Osteocyte (in vitro differentiated cells): ENCODE measurements around the gene OR9Q2. TPM values are rescaled to one million over a fixed set of nuclear protein-coding genes. Genes with fewer than 3 reads are reported as not detected.

ENCODE experiments used
- DNase-seq: peaks from one replicate; pipeline ENCODE4 v3.0.0; 2021; ENCODE audit warnings: mixed read lengths; ENCODE audit not compliant: unreplicated experiment; ENCODE audit errors: extremely low spot score
- H3K27ac Mint-ChIP-seq: one replicate; pipeline ENCODE4 v1.8.0; 2021; ENCODE audit warnings: mild to moderate bottlenecking, mixed read lengths; ENCODE audit not compliant: unreplicated experiment
- H3K27me3 Mint-ChIP-seq: one replicate; pipeline ENCODE4 v1.8.0; 2021; ENCODE audit warnings: mixed read lengths; ENCODE audit not compliant: unreplicated experiment
- H3K36me3 Mint-ChIP-seq: one replicate; pipeline ENCODE4 v1.8.0; 2021; ENCODE audit warnings: mixed read lengths; ENCODE audit not compliant: unreplicated experiment
- H3K4me1 Mint-ChIP-seq: one replicate; pipeline ENCODE4 v1.8.0; 2021; ENCODE audit warnings: mixed read lengths; ENCODE audit not compliant: unreplicated experiment
- H3K4me3 Mint-ChIP-seq: one replicate; pipeline ENCODE4 v1.8.0; 2021; ENCODE audit warnings: mild to moderate bottlenecking, moderate library complexity, mixed read lengths; ENCODE audit not compliant: unreplicated experiment
- H3K9me3 Mint-ChIP-seq: one replicate; pipeline ENCODE4 v1.8.0; 2021; ENCODE audit warnings: mixed read lengths; ENCODE audit not compliant: unreplicated experiment
- long read RNA-seq: library from polyadenylated mRNA; unstranded; transcript quantifications from one replicate; pipeline ENCODE4 v2.0.0, GENCODE V29; 2021
- total RNA-seq: library from RNA; stranded (reverse); gene quantifications from 2 replicates; pipeline ENCODE4 v1.2.1, GENCODE V29; 2021
- TF ChIP-seq, protein P1 (sequence below): fragments of 200-600 bp; sonication (generic); IDR thresholded peaks from 2 replicates; pipeline ENCODE4 v1.5.0; 2021; ENCODE audit warnings: antibody characterized with exemption, mild to moderate bottlenecking, moderate library complexity

Gene OR9Q2
- not detected in 2 replicates for total RNA-seq
- long read RNA-seq: 0 reads

DNA sequence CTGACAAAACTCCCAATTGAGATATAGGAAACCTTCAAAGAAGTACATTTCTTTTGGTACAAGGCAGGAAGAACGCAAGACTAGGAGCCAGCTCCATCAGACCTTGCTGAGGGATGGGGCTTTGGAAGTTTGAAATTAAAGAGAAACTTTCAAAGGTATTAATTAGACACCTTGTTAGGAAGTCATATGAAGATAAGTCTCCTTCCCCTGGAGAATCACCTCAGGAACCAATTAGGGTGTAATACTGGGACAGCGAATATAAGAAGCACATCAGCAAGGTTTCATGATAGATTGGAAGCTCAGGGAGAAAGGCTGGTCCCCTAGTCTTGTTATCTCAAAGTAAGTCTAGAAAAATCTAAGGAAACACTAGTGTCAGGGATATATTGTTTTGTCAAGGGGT is at the start of gene OR9Q2:
OR9Q2 (plus strand) TSS at position 301 of the 400 bp plus-strand sequence. CDS start 1,421 bp downstream, outside the sequence.
- Mint-ChIP-seq H3K4me3 (no peak within 1 kb of the TSS), H3K27ac (no peak within 1 kb of the TSS), H3K36me3 (no peaks in the 10 kb centered on the region), H3K27me3 (no peaks in the 10 kb centered on the region), H3K9me3 (no peaks in the 10 kb centered on the region), H3K4me1 (no peaks in the 10 kb centered on the region)
- no peak for DNase-seq
- TF ChIP-seq, protein P1, sequence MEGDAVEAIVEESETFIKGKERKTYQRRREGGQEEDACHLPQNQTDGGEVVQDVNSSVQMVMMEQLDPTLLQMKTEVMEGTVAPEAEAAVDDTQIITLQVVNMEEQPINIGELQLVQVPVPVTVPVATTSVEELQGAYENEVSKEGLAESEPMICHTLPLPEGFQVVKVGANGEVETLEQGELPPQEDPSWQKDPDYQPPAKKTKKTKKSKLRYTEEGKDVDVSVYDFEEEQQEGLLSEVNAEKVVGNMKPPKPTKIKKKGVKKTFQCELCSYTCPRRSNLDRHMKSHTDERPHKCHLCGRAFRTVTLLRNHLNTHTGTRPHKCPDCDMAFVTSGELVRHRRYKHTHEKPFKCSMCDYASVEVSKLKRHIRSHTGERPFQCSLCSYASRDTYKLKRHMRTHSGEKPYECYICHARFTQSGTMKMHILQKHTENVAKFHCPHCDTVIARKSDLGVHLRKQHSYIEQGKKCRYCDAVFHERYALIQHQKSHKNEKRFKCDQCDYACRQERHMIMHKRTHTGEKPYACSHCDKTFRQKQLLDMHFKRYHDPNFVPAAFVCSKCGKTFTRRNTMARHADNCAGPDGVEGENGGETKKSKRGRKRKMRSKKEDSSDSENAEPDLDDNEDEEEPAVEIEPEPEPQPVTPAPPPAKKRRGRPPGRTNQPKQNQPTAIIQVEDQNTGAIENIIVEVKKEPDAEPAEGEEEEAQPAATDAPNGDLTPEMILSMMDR: no peak

DNA sequence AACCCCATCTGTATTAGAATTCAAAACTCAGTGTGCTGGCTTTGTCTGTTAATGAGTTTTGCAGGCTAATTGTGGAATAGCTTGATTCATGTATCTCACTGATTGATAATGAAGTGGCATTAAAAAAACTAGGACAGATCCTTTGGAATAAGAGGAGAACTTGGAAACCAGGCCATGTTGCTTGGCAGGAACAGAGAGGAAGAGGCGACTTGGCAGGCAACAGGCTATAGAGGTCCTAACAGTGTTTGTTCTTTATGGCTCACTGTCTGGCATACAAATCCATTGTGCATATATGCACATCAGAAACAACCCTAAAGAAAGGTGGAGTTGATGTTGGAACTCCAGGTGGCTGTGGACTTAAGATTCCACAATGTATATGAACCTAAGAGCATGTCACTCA is 46.1 kb upstream of the OR9Q2 start:
- H3K36me3 Mint-ChIP-seq: no peaks in the 10 kb centered on the region
- H3K4me3 Mint-ChIP-seq: no peak overlapping the region
- TF ChIP-seq, protein P1: no peak
- no peak for DNase-seq
- peaks cover 6% of the 10 kb centered on the region for H3K9me3 Mint-ChIP-seq
- no peak overlapping the region for H3K27ac Mint-ChIP-seq
- no peaks in the 10 kb centered on the region for H3K4me1 Mint-ChIP-seq
- no peaks in the 10 kb centered on the region for H3K27me3 Mint-ChIP-seq

DNA sequence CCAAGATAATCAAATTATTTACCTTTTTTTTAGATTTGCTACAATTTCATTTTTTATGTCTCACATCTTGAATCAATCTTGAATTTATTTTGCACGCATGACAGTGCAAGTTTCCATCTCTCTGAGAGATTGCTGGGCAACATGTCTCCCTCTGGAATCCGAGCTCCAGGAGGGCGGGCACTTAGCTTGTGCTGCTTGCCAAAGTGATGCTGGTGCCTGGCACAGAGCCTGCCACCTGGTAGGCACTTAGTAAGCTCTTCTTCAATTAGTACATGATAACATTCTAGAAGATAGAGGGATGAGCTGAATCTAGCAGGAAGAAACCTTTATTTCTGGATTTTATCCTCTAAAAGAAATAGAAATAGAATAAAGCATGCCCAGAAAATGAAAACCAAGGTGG is 36.1 kb upstream of the OR9Q2 start:
- TF ChIP-seq, protein P1: no peak
- H3K4me1 Mint-ChIP-seq: no peaks in the 10 kb centered on the region
- peaks cover 3% of the 10 kb centered on the region for H3K9me3 Mint-ChIP-seq
- H3K36me3 Mint-ChIP-seq: no peaks in the 10 kb centered on the region
- DNase-seq: no peak
- no peak overlapping the region for H3K27ac Mint-ChIP-seq
- H3K4me3 Mint-ChIP-seq: no peak overlapping the region
- no peaks in the 10 kb centered on the region for H3K27me3 Mint-ChIP-seq

GRCh38 chr11:58164389-58164788 is 24.5 kb upstream of the OR9Q2 start:
- Mint-ChIP-seq H3K4me1 (no peaks in the 10 kb centered on the region), H3K36me3 (no peaks in the 10 kb centered on the region), H3K9me3 (no peaks in the 10 kb centered on the region), H3K4me3 (no peak overlapping the region), H3K27ac (no peak overlapping the region), H3K27me3 (peaks cover 2% of the 10 kb centered on the region)
- TF ChIP-seq, protein P1: no peak
- DNase-seq: no peak

- no peaks in the 10 kb centered on the region for H3K36me3 Mint-ChIP-seq
- H3K4me1 Mint-ChIP-seq: no peaks in the 10 kb centered on the region
- H3K27ac Mint-ChIP-seq: no peak overlapping the region
- H3K9me3 Mint-ChIP-seq: no peaks in the 10 kb centered on the region
- peaks cover 2% of the 10 kb centered on the region for H3K27me3 Mint-ChIP-seq
- DNase-seq: no peak
- TF ChIP-seq, protein P1: no peak
- no peak overlapping the region for H3K4me3 Mint-ChIP-seq
Observed at GRCh38 chr11:58164990-58165389, 23.9 kb upstream of the OR9Q2 start.
